ENCODE measurements around the gene HSD17B12. TPM values are rescaled to one million over a fixed set of nuclear protein-coding genes. Genes with fewer than 3 reads are reported as not detected.

Gene HSD17B12
- total RNA-seq, 1 donor from 2014 or later, result 102 TPM

DNA sequence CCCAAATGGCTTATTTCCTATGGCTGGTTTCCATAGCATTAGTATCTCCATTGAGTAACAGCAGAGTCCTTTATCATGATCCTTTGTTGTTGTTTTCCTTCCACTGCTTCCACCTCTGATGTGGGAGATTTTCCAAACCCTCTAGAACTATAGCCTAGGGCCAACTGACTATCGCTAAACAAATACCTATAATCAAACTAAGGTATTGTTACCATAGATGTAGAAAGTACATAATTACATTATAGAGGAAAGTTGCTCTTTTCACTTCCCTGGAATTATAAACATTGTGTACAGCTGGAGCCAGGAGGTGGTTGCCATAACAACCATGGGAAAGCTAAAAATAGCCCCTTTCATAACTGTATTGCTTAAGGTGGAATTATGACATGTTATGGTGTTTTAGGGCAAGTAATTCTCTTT is 153.1 kb downstream of the HSD17B12 start:
- peaks cover 41% of the 10 kb centered on the region for H3K4me1 Mint-ChIP-seq
- TF ChIP-seq EZH2 (IDR thresholded peaks at IDR 0.05) (no peak), EZH2phosphoT487 (IDR thresholded peaks at IDR 0.05) (no peak)
- TF ChIP-seq, protein P1, sequence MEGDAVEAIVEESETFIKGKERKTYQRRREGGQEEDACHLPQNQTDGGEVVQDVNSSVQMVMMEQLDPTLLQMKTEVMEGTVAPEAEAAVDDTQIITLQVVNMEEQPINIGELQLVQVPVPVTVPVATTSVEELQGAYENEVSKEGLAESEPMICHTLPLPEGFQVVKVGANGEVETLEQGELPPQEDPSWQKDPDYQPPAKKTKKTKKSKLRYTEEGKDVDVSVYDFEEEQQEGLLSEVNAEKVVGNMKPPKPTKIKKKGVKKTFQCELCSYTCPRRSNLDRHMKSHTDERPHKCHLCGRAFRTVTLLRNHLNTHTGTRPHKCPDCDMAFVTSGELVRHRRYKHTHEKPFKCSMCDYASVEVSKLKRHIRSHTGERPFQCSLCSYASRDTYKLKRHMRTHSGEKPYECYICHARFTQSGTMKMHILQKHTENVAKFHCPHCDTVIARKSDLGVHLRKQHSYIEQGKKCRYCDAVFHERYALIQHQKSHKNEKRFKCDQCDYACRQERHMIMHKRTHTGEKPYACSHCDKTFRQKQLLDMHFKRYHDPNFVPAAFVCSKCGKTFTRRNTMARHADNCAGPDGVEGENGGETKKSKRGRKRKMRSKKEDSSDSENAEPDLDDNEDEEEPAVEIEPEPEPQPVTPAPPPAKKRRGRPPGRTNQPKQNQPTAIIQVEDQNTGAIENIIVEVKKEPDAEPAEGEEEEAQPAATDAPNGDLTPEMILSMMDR (IDR thresholded peaks at IDR 0.05), result no peak
- Histone ChIP-seq H3K9ac (no peak overlapping the region), H2AFZ (replicated peaks) (no peak overlapping the region), H3K36me3 (no peaks in the 10 kb centered on the region), H4K20me1 (ENCODE audit: low read depth) (no peaks in the 10 kb centered on the region), H3K9me3 (ENCODE audit: low read depth) (no peaks in the 10 kb centered on the region), H3K27ac (no peak overlapping the region), H3F3A (ENCODE audit: low read depth) (no peaks in the 10 kb centered on the region), H3K27me3 (no peaks in the 10 kb centered on the region), H3K4me3 (no peak overlapping the region), H3K4me1 (peaks cover 21% of the 10 kb centered on the region), H3K4me2 (no peak overlapping the region), H3K79me2 (ENCODE audit: low read depth) (no peaks in the 10 kb centered on the region)
- DNase-seq (ENCODE audit: low spot score), result no peak
- H3K27ac Mint-ChIP-seq, result peak overlapping the region; percentile 79
- H3K27me3 Mint-ChIP-seq (ENCODE audit: insufficient read depth, low read depth), result no peaks in the 10 kb centered on the region
- no peak overlapping the region for H3K4me3 Mint-ChIP-seq
- no peaks in the 10 kb centered on the region for H3K9me3 Mint-ChIP-seq
- H3K36me3 Mint-ChIP-seq, result peaks cover 5% of the 10 kb centered on the region

DNA sequence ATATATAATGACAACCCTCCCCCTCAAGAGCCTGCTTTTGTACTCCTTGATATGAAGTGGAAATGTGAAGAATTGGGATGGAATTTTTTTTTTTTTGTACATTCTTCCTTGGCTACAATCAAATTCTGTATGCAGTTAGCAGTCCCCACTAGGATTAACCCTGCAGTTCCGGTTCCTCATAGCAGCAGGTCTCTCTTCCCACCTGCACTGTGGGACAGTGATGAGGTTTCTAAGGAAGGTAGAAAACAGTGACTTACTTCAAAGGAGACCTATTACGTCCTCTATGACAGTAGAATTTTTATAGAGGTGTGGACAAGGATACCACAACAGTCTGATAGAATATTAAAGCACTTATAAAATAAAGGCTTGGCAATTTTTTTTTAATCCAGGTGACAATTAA is 153.7 kb downstream of the HSD17B12 start:
- no peaks in the 10 kb centered on the region for H3F3A ChIP-seq (ENCODE audit: low read depth)
- H3K36me3 ChIP-seq, result no peaks in the 10 kb centered on the region
- H3K27me3 ChIP-seq, result no peaks in the 10 kb centered on the region
- H3K4me1 Mint-ChIP-seq, result peaks cover 41% of the 10 kb centered on the region
- no peak overlapping the region for H2AFZ ChIP-seq (replicated peaks)
- no peak overlapping the region for H3K9ac ChIP-seq
- TF ChIP-seq, protein P1 (IDR thresholded peaks at IDR 0.05), result no peak
- no peak for TF ChIP-seq EZH2 (IDR thresholded peaks at IDR 0.05)
- TF ChIP-seq EZH2phosphoT487 (IDR thresholded peaks at IDR 0.05), result no peak
- no peaks in the 10 kb centered on the region for H3K27me3 Mint-ChIP-seq (ENCODE audit: insufficient read depth, low read depth)
- H3K27ac ChIP-seq, result no peak overlapping the region
- H3K4me2 ChIP-seq, result no peak overlapping the region
- no peak overlapping the region for H3K4me3 ChIP-seq
- H4K20me1 ChIP-seq (ENCODE audit: low read depth), result no peaks in the 10 kb centered on the region
- H3K9me3 ChIP-seq (ENCODE audit: low read depth), result no peaks in the 10 kb centered on the region
- H3K9me3 Mint-ChIP-seq, result no peaks in the 10 kb centered on the region
- H3K36me3 Mint-ChIP-seq, result peaks cover 5% of the 10 kb centered on the region
- no peak overlapping the region for H3K27ac Mint-ChIP-seq
- DNase-seq (ENCODE audit: low spot score), result no peak
- H3K79me2 ChIP-seq (ENCODE audit: low read depth), result no peaks in the 10 kb centered on the region
- peaks cover 21% of the 10 kb centered on the region for H3K4me1 ChIP-seq
- H3K4me3 Mint-ChIP-seq, result no peak overlapping the region

DNA sequence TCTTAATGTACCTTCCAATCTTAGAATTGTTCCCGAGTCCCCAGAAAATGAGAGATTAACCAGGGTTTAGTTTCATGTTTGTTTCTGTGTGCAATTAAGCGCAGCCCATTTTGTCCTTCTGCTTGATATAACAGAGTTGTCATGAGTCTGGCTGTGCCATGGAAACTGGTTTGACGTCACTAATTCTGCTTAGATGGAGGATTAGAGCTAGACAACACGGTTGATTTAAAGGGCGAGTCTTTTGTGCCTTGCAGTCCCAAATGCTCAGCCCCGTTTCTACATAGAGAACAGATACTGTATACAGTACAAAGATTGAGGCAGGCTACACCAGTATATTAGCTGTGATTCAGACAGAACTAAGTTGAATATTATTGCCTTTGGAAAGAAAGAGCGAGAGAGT is 154.6 kb downstream of the HSD17B12 start:
- Histone ChIP-seq H3K4me1 (peaks cover 21% of the 10 kb centered on the region), H3K9ac (no peak overlapping the region), H2AFZ (replicated peaks) (no peak overlapping the region), H3K79me2 (ENCODE audit: low read depth) (no peaks in the 10 kb centered on the region), H3K4me2 (peak overlapping the region; percentile 46), H3K36me3 (no peaks in the 10 kb centered on the region), H3K9me3 (ENCODE audit: low read depth) (no peaks in the 10 kb centered on the region), H3K4me3 (no peak overlapping the region), H3K27me3 (no peaks in the 10 kb centered on the region), H3K27ac (peak overlapping the region; percentile 19), H4K20me1 (ENCODE audit: low read depth) (no peaks in the 10 kb centered on the region), H3F3A (ENCODE audit: low read depth) (no peaks in the 10 kb centered on the region)
- Mint-ChIP-seq H3K4me1 (peaks cover 41% of the 10 kb centered on the region), H3K9me3 (no peaks in the 10 kb centered on the region), H3K36me3 (peaks cover 8% of the 10 kb centered on the region), H3K27me3 (ENCODE audit: insufficient read depth, low read depth) (no peaks in the 10 kb centered on the region), H3K4me3 (no peak overlapping the region), H3K27ac (peak overlapping the region; percentile 69)
- peak; percentile 63 for DNase-seq (ENCODE audit: low spot score)
- TF ChIP-seq, protein P1 (IDR thresholded peaks at IDR 0.05), result no peak
- TF ChIP-seq EZH2 (IDR thresholded peaks at IDR 0.05) (no peak), EZH2phosphoT487 (IDR thresholded peaks at IDR 0.05) (no peak)

Data from neural progenitor cell (in vitro differentiated cells).